Sigmoid colon (tissue), 4 donors: ENCODE data around the gene SCARF1.

Experiments
- CTCF ChIP-seq, 4 experiments: fragments of 450-650 bp in 3 of 4; fragments of 200-600 bp in 1 of 4; IDR thresholded peaks; one replicate each; pipeline ENCODE4 v1.5.1; 2016 to 2019; ENCODE audit warnings: antibody characterized with exemption in 4 of 4, mild to moderate bottlenecking in 3 of 4, moderate library complexity in 2 of 4
- EP300 ChIP-seq, 4 donors: sonication (generic); formaldehyde crosslinking; IDR thresholded peaks; one replicate each; pipeline ENCODE4 v1.6.1; 2017; ENCODE audit warnings: antibody characterized with exemption in 4 of 4
- POLR2AphosphoS5 ChIP-seq, 4 donors: sonication (generic); formaldehyde crosslinking; IDR thresholded peaks; one replicate each; pipeline ENCODE4 v1.6.1; 2017; ENCODE audit warnings: antibody characterized with exemption in 4 of 4

GRCh38 chr17:1658100-1658499, 12.6 kb upstream of the SCARF1 start:
- no peak for TF ChIP-seq CTCF (IDR thresholded peaks at IDR 0.05)
- no peak for TF ChIP-seq POLR2AphosphoS5 (IDR thresholded peaks at IDR 0.05)
- TF ChIP-seq EP300 (IDR thresholded peaks at IDR 0.05), result no peak
